Fibroblast of the aortic adventitia (primary cell): ENCODE measurements around the gene STYXL1. TPM values are rescaled to one million over a fixed set of nuclear protein-coding genes. Genes with fewer than 3 reads are reported as not detected.

ENCODE experiments used
- DNase-seq: peaks from one replicate; pipeline ENCODE4 v3.0.0-alpha.2; 2010; ENCODE audit warnings: low read depth
- H3K4me3 ChIP-seq: 2 replicates; pipeline ENCODE4 v1.5.1; 2011; ENCODE audit warnings: low read depth, mild to moderate bottlenecking, control low read depth, low read length, moderate library complexity
- total RNA-seq: library from RNA; depleted of rRNA; stranded (reverse); fragments of >200 nt; gene quantifications from 2 replicates; pipeline ENCODE4 v1.2.3, GENCODE V29; 2012; ENCODE audit warnings: low replicate concordance
- TF ChIP-seq, protein P1 (sequence below): IDR thresholded peaks from 2 replicates; pipeline ENCODE4 v1.5.1; 2011; ENCODE audit warnings: mild to moderate bottlenecking, low read length, control low read depth, inconsistent platforms; ENCODE audit not compliant: insufficient read depth

STYXL1 gene
- total RNA-seq, 1 donor = 33.2 TPM

DNA sequence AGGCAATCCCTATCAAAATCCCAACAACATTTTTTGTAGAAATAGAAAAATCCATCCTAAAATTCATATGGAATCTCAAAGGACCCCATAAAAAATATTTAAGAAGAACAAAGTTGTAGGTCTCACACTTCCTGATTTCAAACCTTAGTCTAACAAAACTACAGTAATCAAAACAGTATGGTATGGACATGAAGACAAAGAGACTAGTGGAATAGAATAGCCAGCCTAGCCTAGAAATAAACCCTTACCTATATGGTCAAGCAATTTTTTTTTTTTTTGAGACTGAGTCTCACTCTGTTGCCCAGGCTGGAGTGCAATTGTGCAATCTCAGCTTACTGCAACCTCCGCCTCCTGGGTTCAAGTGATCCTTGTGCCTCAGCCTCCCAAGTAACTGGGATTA is 49.8 kb downstream of the STYXL1 start:
- no peak overlapping the region for H3K4me3 ChIP-seq
- TF ChIP-seq, protein P1, sequence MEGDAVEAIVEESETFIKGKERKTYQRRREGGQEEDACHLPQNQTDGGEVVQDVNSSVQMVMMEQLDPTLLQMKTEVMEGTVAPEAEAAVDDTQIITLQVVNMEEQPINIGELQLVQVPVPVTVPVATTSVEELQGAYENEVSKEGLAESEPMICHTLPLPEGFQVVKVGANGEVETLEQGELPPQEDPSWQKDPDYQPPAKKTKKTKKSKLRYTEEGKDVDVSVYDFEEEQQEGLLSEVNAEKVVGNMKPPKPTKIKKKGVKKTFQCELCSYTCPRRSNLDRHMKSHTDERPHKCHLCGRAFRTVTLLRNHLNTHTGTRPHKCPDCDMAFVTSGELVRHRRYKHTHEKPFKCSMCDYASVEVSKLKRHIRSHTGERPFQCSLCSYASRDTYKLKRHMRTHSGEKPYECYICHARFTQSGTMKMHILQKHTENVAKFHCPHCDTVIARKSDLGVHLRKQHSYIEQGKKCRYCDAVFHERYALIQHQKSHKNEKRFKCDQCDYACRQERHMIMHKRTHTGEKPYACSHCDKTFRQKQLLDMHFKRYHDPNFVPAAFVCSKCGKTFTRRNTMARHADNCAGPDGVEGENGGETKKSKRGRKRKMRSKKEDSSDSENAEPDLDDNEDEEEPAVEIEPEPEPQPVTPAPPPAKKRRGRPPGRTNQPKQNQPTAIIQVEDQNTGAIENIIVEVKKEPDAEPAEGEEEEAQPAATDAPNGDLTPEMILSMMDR = no peak
- DNase-seq = no peak

DNA sequence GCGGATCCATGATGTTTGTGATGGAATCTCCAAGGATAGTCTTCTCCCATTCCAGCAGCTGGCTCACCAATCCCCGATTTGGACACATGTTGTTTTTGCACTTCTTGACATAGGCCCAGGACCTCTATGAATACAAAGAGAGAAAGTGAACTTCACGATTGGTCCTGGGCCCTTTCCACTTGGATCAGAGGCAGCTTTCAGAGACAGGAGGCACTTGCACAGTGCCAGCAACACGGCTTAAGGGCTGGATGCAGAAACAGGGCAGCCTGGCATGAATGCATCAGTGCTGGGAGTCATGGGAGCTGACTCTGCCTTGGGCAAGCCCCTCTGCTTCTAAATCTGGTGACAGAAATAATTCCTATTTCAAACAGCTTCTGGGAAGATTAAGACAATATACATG is 51.3 kb downstream of the STYXL1 start:
- TF ChIP-seq, protein P1 = no peak
- DNase-seq = no peak
- no peak overlapping the region for H3K4me3 ChIP-seq

DNA sequence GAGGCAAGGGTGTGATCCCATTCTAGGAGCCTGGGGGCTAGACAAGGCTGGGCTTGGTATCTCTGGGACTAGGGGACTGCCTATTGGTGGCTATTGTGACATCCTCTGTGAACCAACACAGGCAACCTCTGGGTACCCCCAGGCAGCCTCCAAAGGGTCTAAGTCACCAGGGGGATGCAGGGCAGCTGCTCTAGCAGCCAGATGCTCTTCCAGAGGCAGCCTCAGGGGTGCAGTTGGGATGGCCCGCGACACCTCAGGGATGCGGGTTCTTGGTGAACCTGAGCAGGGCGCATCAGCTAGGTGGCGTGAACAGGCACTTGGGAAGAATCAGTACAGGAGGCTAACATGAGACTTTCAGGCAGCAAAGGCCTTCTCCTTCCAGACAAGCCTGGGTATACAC is 51.8 kb downstream of the STYXL1 start:
- H3K4me3 ChIP-seq = no peak overlapping the region
- no peak for DNase-seq
- TF ChIP-seq, protein P1 = no peak

DNA sequence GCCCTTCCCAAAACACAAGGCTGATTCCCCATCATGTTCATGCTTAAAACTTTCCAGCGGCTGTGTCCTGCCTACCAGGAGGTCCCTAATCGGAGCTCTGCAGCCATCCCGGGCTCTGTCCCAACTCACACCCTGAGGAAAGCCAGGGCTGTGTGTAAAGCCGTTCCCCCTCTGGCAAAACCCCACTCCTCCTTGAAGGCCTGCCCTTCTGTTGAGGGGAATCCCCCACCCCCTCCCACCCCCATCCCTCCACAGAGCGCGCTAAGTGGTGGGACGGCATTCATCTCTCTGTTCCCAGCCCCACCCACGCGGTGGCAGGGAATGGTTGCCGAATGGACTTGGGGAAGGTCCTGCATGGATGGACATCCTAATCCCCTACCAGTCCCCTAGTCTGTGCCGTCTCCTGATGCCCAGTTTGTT is 52.7 kb downstream of the STYXL1 start:
- TF ChIP-seq, protein P1 = no peak
- peak overlapping the region; percentile 70 for H3K4me3 ChIP-seq
- peak; percentile 10 for DNase-seq

DNA sequence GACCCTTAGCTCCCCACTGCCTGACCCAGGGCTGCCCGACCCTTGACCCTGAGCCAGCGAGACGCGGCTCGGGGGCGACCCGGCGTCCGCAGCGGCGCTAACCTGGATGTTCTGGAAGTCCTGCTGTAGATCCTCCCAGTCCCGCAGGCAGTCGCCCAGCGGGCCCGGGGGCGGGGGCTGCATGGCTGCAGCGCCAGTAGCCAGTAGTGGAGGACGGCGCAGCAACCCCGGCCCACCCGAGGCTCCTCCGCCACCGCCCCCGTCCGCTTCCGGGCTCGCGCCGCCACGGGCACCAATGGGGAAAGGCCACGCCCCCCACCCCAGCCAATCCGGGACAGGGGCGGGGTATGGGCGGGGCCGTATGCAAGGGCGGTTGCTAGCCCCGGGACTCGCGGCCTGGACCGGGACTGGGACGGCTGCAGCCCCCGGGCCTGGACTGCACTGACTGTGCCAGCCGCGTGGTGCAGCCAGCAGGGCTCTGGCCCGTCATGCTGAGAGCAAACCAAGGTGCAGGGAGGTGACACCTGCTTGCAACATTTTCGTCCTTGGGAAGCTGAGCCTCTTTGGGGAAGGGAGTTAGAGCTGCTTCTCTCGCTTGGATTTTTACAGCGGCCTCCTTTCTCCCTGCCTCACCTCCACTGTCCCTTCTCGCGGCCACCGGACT is 53.3 kb downstream of the STYXL1 start, which contains the start of gene TMEM120A:
Gene TMEM120A (minus strand): TSS at position 208 of the 664 bp plus-strand sequence. CDS start 25 bp downstream, at position 183.
- TF ChIP-seq, protein P1 = peak; percentile 35
- H3K4me3 ChIP-seq = peak within 1 kb of the TSS; percentile 82
- peak; percentile 84 for DNase-seq

DNA sequence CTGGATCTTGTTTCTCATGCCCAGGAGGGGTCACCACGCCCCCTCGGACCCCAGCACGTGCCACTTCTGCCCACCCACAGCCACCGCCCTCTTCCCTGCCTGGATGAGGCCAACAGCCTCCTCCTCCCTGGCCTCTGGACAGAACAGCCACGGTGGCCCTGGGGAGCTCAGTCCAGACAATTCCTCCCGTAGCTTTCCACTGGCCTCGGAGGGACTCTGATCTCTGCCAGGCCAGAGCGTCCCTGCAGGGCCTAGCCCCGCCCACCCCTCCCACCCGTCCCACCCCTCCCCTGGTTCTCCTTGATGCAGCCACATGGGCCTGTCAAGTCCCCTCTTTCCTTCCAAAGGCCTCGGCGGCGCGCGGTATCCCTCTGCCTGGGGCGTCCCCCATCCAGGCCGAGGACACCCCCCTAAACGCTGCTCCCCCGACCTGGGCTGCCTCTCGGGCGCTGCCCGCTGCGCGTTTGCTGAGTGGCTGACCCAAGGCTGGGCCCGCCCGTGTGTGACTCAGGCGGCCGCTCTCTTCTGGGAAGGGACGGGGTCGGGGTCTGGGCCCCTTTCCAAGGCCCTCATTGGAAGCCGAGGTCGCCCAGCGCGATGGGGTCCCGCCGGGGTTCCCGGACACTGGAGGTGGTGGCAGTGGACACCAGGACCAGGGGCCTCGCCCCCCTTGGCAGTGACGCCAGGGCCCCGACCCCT is 54.0 kb downstream of the STYXL1 start:
- DNase-seq = peak; percentile 59
- TF ChIP-seq, protein P1 = no peak
- peak overlapping the region; percentile 82 for H3K4me3 ChIP-seq
